ENCODE results near the gene POPDC2.

The POPDC2 gene

DNA sequence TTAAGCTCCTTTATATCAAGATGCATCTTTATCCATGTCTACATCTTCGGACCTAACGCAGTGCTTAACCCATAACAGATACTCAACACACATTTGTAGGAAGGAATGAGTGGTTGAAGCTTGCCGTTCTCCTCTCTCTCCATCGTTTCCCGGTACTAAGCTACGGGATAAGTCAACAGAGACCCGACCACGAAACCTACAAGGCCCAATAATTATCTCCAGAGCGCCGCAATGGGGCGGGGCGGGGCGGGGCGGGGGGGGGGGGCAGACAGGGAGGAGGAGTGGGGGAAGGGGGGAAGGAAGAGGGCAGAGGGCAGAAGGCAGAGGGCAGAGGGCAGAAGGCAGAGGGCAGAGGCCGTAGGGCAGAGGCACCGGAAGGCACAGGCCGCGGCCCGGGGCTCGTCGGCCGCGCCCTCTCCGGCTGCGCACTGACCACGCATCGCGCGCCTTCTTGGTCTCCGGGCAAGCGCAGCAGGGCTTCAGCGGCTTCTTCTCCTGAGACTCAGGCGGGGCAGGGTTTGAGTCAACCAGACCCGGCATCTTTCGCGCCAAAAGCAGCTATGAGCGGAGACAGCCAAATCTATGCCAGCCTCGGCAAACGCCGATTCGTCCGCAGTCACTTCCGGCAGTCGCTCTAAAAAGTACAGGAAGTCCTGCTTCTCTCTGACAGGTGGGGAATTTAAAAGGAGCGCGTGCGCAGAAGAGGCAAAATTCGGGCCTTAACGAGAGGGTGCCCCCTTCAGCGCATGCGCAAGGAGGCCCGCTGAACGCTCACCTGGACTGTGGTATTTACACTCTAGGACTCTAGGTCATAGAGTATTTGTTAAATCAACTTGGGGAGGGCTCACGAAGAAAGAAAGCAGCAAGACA is 16.6 kb upstream of the POPDC2 start, which contains the start of gene COX17:
Gene COX17, minus strand, starts transcription at position 636 of the 870 bp plus-strand sequence. Its CDS starts 96 bp downstream, at position 540.
- TF ChIP-seq, protein P1, sequence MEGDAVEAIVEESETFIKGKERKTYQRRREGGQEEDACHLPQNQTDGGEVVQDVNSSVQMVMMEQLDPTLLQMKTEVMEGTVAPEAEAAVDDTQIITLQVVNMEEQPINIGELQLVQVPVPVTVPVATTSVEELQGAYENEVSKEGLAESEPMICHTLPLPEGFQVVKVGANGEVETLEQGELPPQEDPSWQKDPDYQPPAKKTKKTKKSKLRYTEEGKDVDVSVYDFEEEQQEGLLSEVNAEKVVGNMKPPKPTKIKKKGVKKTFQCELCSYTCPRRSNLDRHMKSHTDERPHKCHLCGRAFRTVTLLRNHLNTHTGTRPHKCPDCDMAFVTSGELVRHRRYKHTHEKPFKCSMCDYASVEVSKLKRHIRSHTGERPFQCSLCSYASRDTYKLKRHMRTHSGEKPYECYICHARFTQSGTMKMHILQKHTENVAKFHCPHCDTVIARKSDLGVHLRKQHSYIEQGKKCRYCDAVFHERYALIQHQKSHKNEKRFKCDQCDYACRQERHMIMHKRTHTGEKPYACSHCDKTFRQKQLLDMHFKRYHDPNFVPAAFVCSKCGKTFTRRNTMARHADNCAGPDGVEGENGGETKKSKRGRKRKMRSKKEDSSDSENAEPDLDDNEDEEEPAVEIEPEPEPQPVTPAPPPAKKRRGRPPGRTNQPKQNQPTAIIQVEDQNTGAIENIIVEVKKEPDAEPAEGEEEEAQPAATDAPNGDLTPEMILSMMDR (IDR thresholded peaks at IDR 0.05; ENCODE audit: extremely low read depth, missing control alignments): no peak
- peak; percentile 94 for DNase-seq (ENCODE audit: low spot score)

DNA sequence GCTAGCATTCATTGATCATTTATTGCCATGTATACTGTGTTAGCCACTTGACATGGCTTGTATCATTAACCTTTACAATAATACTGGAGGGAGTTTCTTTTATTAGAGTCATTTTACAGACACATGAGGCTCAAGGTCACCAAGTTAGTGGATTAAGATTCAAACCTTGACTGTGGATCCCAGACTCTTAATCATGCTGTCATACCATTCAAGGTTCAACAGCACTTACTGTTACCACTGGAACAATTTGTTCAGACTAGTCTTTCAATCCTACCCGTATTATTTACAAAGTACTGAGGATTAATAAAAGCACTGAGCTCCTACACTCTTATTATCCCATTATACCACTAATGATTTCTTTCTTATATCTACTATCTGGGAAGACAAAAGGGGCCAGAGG is 15.6 kb upstream of the POPDC2 start:
- TF ChIP-seq, protein P1 (IDR thresholded peaks at IDR 0.05; ENCODE audit: extremely low read depth, missing control alignments): no peak
- DNase-seq (ENCODE audit: low spot score): no peak

DNA sequence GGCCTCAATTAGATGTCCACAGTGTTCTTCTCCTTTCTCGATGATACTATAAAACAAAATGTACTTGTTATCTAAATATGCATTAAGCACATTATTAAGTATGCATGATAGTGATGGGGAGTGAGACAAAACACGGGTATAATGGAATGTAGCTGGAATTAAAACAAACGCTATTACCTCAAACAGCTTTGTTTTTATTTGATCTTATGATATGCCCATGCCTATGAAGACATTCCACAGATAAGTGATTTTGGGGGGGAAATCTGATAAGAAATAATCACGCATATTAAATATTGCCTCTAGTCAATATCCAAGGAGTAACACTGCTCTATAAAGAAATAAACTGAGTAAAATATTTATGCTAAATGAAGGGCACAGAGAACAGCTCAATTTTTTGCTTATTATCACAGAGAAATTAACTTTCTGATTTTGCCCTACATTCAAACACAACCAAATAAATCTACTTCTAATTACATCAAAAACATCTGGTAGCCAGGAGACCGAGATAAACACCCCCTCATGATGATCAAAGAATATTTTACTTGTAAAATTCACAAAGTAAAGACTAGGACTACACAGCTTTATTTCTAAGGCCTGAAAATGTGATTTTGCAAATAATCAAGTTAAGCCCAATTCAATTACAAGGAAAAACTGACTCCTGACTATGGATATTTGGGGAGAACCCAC is 14.9 kb upstream of the POPDC2 start:
- DNase-seq (ENCODE audit: low spot score): no peak

DNA sequence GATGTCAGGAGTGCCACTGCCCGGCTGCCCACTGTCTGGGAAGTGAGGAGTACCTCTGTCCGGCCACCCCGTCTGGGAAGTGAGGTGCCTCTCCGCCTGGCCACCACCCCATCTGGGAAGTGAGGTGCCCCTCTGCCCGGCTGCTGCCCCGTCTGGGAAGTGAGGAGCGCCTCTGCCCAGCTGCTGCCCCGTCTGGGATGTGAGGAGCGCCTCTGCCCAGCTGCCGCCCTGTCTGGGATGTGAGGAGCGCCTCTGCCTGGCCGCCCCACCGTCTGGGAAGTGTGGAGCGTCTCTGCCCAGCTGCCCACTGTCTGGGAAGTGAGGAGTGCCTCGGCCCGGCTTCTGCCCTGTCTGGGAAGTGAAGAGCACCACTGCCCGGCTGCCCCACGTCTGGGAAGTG is 13.5 kb upstream of the POPDC2 start:
- DNase-seq (ENCODE audit: low spot score): no peak
- TF ChIP-seq, protein P1 (IDR thresholded peaks at IDR 0.05; ENCODE audit: extremely low read depth, missing control alignments): no peak

More for the DNA sequence above, 14.9 kb upstream of the POPDC2 start:
- TF ChIP-seq, protein P1 (IDR thresholded peaks at IDR 0.05; ENCODE audit: extremely low read depth, missing control alignments): no peak

DNA sequence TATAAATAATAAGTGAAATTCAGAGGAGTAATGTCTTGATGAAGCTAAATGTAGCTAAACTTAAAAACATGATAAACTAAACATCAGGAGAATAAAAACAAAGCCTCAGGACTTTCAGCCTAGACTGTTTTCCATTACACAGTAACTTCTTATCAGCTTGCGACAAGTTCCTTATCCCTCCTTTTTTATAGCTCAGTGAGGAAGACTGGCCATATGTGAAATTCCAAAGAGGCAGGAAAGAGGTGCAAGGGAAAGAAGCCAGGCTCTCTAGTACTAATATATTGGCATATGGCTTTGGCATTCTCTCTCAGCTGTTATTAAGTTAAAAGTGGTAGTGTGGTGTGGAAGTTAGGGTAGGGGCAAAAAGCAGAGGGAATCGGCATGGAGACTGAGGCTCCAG is 12.4 kb upstream of the POPDC2 start:
- no peak for DNase-seq (ENCODE audit: low spot score)
- TF ChIP-seq, protein P1 (IDR thresholded peaks at IDR 0.05; ENCODE audit: extremely low read depth, missing control alignments): no peak

DNA sequence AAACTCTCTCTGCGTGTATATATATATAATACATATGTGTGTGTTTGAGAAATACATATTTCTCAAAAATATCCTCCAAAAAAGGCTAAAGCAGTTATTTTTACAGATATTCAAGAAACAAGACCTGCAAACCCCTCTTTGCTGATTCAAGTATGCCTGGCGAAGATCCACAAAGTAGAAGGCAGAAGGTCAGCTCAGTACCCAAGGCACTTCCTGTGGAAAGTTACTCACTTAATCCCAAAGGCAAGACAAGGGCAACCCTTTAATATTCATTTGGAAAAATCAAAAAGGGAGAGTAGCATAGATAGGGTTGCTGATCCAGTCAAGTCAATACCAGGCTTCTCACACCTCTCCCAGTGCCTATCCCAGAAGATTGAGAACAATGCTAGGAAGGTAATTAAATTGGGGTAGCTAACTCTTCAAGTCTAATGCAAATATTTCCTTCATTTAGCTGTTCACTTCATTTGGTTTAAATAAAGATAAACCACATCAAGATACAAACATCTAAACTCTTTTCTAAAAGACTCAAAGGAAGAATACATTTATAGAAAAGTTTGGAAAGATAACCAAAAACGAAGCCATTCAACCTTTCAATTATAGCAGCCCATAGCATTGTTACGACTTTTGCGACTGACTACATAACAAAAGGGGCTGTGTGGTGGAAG is 9.6 kb upstream of the POPDC2 start:
- TF ChIP-seq, protein P1 (IDR thresholded peaks at IDR 0.05; ENCODE audit: extremely low read depth, missing control alignments): no peak
- DNase-seq (ENCODE audit: low spot score): no peak
